Upper lobe of right lung (tissue), 1 donor: ENCODE results near the gene SPOCK1. TPM values are rescaled to one million over a fixed set of nuclear protein-coding genes. Genes with fewer than 3 reads are reported as not detected.

Experiments
- ATAC-seq: fragments of 200-7000 bp; cut with Tn5 transposase; one replicate; pipeline ENCODE4 v1.9.1; 2020; ENCODE audit warnings: mild to moderate bottlenecking, moderate library complexity
- DNase-seq: peaks from one replicate; pipeline ENCODE4 v3.0.0-alpha.2; 2020
- H3K27ac ChIP-seq: fragments of 200-600 bp; one replicate; pipeline ENCODE4 v1.8.0; 2022
- H3K27me3 ChIP-seq: fragments of 200-600 bp; one replicate; pipeline ENCODE4 v1.8.0; 2022; ENCODE audit warnings: mild to moderate bottlenecking
- H3K36me3 ChIP-seq: fragments of 200-600 bp; one replicate; pipeline ENCODE4 v1.8.0; 2022
- H3K4me1 ChIP-seq: fragments of 200-600 bp; one replicate; pipeline ENCODE4 v1.8.0; 2022
- H3K4me3 ChIP-seq: fragments of 200-600 bp; one replicate; pipeline ENCODE4 v1.8.0; 2022; ENCODE audit warnings: mild to moderate bottlenecking
- H3K9me3 ChIP-seq: fragments of 200-600 bp; one replicate; pipeline ENCODE4 v1.8.0; 2022
- intact Hi-C: fragments of 100-400 bp; cut with DNase I; formaldehyde crosslinking; loops from one replicate; pipeline ENCODE4 v1.11.0; 2022
- total RNA-seq: library from RNA; stranded (reverse); fragmentation: NEBNext Ultra II Directional; extraction: Animal tissue kit (Norgen Biotek cat#: 25700); gene quantifications from one replicate; pipeline ENCODE4 v1.2.1, GENCODE V29; 2021
- TF ChIP-seq, protein P1 (sequence below): fragments of 200-600 bp; IDR thresholded peaks from one replicate; pipeline ENCODE4 v1.8.0; 2022; ENCODE audit warnings: antibody characterized with exemption
- donor health status: DM: no; HTN: yes; CAD: no; lungs with severe emphysema.

Gene SPOCK1
- total RNA-seq, 1 donor from 2014 or later, result 4.0 TPM

DNA sequence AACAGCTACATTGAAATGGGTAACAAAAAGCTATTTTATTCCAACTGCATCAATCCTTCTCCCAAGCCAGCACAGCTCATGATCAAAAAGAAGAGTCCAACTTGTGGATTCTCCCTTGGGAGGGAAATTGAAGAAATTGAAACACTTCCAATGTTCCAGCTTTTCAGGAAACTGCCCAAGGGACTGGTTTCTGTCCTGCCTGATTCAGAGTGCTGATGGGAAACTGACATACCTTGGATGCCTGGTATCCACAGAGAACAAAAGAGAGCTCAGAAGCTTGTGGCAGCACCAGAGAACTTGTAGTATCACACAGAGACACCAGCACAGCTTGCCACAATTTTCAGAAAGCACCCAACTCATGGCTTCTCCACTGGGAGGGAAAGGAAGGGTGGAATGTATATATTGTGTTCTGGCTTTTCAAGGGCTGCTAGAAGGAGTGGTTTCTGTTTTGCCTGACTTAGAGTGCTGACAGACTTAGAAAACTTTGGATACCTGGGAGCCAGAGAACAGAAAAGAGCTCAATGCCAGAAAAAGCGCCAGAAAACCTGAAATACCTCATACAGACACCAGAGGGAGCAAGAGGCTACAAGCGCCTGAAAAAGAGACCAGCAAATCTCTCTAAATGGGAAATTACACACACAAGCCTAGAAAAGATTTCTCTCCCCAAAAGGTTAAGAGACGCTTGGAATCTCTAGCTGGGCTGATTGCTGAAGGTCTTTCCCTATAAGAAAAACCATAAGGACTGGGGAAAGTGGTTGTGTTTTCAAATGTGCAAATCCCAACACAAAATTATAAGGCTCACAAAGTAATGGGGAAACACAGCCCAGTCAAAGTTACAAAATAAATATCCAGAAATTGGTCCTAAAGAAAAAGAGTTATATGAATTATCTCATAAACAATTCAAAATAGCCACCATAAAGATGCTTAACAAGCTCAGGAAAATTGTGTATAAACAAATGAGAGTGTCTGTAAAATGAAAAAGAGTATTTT lies 178.8 kb downstream of the SPOCK1 start:
- H3K4me1 ChIP-seq, result no peaks in the 10 kb centered on the region
- no peaks in the 10 kb centered on the region for H3K9me3 ChIP-seq
- ATAC-seq, result peak; percentile 76
- TF ChIP-seq, protein P1, sequence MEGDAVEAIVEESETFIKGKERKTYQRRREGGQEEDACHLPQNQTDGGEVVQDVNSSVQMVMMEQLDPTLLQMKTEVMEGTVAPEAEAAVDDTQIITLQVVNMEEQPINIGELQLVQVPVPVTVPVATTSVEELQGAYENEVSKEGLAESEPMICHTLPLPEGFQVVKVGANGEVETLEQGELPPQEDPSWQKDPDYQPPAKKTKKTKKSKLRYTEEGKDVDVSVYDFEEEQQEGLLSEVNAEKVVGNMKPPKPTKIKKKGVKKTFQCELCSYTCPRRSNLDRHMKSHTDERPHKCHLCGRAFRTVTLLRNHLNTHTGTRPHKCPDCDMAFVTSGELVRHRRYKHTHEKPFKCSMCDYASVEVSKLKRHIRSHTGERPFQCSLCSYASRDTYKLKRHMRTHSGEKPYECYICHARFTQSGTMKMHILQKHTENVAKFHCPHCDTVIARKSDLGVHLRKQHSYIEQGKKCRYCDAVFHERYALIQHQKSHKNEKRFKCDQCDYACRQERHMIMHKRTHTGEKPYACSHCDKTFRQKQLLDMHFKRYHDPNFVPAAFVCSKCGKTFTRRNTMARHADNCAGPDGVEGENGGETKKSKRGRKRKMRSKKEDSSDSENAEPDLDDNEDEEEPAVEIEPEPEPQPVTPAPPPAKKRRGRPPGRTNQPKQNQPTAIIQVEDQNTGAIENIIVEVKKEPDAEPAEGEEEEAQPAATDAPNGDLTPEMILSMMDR, result peak; percentile 79
- H3K27ac ChIP-seq, result no peak overlapping the region
- no peak overlapping the region for H3K4me3 ChIP-seq
- H3K36me3 ChIP-seq, result no peaks in the 10 kb centered on the region
- peaks cover 12% of the 10 kb centered on the region for H3K27me3 ChIP-seq
- DNase-seq, result no peak
- intact Hi-C loops, result no loop called here

DNA sequence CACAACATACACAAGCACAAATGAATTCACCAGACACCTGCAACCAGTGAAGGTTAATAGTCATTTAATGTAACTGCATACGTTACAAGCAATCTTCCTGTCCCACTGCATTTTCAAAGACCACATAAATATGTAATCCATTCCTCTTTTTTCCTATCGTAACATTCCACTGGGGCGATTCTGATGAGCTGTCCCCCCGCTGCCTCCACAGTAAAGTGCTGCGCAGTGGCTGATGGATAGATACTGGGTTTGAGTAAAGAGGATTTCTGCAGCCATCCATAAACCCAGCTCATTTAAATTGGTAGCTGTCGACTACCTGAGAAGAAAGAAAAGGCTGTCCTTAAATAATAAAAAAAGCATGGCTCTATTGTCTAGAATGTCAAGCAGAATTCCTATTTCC lies 181.1 kb downstream of the SPOCK1 start:
- no peak for DNase-seq
- Histone ChIP-seq H3K4me1 (no peaks in the 10 kb centered on the region), H3K27ac (no peak overlapping the region), H3K36me3 (no peaks in the 10 kb centered on the region), H3K4me3 (no peak overlapping the region), H3K9me3 (no peaks in the 10 kb centered on the region), H3K27me3 (peaks cover 22% of the 10 kb centered on the region)
- TF ChIP-seq, protein P1, result no peak
- ATAC-seq, result no peak
- intact Hi-C loops, result no loop called here

DNA sequence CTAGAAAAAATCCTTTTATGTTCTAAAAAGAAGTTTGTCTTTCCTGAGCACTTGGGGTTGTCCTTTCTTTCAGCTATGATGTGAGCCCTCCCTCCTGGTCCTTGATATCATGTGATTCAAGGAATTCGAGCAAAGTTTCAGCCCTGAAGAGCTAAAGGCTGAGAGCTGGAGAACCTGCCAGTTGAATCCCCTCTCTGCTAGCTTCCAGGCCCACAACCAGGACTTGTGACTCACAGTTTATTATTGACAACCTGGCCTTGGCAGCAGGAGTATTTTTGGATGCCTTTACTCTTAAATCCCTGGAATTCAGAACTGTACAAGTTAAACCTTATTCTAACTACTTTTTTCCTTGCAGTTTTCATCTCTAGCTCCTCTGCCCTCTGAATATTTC lies 182.8 kb downstream of the SPOCK1 start:
- no peaks in the 10 kb centered on the region for H3K9me3 ChIP-seq
- H3K27me3 ChIP-seq, result peaks cover 20% of the 10 kb centered on the region
- no peak overlapping the region for H3K4me3 ChIP-seq
- TF ChIP-seq, protein P1, result no peak
- no peaks in the 10 kb centered on the region for H3K36me3 ChIP-seq
- no peaks in the 10 kb centered on the region for H3K4me1 ChIP-seq
- no peak for DNase-seq
- ATAC-seq, result no peak
- intact Hi-C loops, result no loop called here
- H3K27ac ChIP-seq, result no peak overlapping the region

DNA sequence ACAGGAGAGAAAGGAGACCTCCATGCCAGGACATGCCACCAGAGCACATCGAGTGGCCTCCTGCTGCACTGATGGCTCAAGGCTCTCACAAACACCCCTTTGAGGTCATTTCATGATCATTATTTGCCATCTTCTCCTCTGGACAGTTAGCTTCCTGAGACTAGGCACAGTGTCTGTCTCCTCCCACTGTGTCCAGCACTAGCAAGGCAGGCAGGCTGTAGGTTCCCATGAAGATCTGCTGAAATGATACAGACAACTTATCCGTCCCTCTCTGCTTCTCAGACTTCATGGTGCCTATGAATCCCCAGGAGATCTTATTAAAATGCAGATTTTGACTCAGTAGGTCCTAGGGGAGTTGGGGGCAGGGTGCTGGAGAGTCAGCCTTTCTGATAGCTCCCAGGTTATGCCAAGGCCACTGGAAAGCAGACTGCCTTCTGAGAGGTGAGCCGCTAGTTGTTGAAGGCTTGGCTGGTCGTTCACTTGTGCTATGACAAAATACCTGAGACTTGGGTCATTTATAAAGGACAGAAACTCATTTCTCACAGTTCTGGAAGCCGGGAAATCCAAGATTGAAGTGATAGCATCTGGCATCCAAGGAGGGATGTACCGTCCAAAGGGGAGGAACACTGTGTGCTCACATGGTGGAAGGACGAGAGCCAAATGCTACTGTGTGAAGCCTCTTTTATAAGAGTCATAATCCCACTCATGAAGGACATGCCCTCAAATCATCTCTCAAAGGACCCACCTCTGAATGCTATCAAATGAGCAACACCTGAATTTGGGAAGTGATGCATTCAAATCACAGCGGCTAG lies 183.4 kb downstream of the SPOCK1 start:
- Histone ChIP-seq H3K4me3 (no peak overlapping the region), H3K27ac (no peak overlapping the region), H3K36me3 (no peaks in the 10 kb centered on the region), H3K27me3 (peaks cover 16% of the 10 kb centered on the region), H3K9me3 (no peaks in the 10 kb centered on the region), H3K4me1 (no peaks in the 10 kb centered on the region)
- DNase-seq, result no peak
- TF ChIP-seq, protein P1, result no peak
- intact Hi-C loops, result no loop called here
- ATAC-seq, result no peak

DNA sequence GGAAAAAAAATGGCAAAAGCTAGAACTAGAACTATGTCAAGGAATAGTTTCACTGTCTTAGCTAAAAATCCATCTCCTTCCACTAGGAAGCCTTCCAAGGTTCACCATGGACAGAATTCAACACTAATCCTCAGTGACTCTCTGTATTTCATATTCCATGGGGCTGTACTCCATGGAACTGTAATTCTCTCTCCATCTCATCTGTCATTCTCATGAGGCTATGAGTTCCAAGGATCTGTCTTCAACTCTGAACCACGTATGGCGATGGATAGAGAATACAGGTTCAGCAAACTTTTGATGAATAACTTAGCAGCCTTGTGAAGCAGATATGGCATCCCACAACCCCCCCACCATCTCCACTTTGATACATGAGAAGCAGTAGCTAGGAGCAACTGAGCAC lies 184.0 kb downstream of the SPOCK1 start:
- peaks cover 16% of the 10 kb centered on the region for H3K27me3 ChIP-seq
- intact Hi-C loops, result no loop called here

More for the DNA sequence above, 184.0 kb downstream of the SPOCK1 start:
- DNase-seq (no peak), ATAC-seq (no peak)
- Histone ChIP-seq H3K4me3 (no peak overlapping the region), H3K9me3 (no peaks in the 10 kb centered on the region), H3K27ac (no peak overlapping the region), H3K36me3 (no peaks in the 10 kb centered on the region), H3K4me1 (no peaks in the 10 kb centered on the region)
- TF ChIP-seq, protein P1, result no peak
